Measurements from ENCODE around the gene LETMD1.

DNA sequence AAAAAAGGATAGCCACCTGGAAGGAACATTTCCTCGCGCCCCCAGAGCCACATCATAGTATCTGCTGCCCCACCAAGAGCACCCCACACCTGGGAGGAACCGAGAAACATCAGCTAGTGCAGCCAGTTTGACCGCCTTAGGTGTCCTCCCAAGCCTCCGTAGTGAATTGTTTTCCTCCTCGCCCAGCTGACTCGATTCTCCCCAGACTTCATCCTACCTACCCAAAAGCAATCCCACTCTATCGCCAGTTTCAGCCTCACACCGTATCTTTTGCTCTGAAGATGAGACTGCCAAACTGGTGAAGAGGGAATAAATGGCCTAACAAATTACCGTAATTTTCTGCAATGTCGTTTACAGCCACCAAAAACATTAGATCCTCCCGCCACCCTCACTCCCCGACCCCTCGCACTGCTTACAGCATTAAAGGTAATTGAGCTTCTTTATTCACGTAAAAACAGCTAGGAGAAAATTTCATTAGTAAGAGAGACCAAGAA is 20.7 kb upstream of the LETMD1 start:
- TF ChIP-seq EZH2 (conservative IDR thresholded peaks at IDR 0.05; ENCODE audit: low read depth, low read length) = no peak
- TF ChIP-seq, protein P1, sequence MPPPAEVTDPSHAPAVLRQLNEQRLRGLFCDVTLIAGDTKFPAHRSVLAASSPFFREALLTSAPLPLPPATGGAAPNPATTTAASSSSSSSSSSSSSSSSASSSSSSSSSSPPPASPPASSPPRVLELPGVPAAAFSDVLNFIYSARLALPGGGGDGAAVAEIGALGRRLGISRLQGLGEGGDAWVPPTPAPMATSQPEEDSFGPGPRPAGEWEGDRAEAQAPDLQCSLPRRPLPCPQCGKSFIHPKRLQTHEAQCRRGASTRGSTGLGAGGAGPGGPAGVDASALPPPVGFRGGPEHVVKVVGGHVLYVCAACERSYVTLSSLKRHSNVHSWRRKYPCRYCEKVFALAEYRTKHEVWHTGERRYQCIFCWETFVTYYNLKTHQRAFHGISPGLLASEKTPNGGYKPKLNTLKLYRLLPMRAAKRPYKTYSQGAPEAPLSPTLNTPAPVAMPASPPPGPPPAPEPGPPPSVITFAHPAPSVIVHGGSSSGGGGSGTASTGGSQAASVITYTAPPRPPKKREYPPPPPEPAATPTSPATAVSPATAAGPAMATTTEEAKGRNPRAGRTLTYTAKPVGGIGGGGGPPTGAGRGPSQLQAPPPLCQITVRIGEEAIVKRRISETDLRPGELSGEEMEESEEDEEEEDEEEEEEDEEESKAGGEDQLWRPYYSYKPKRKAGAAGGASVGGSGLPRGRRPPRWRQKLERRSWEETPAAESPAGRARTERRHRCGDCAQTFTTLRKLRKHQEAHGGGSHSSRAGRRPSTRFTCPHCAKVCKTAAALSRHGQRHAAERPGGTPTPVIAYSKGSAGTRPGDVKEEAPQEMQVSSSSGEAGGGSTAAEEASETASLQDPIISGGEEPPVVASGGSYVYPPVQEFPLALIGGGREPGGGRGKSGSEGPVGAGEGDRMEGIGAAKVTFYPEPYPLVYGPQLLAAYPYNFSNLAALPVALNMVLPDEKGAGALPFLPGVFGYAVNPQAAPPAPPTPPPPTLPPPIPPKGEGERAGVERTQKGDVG (CRISPR knock-in tag; IDR thresholded peaks at IDR 0.05; ENCODE audit: borderline replicate concordance) = no peak
- no peak for TF ChIP-seq HMGXB4 (CRISPR knock-in tag; IDR thresholded peaks at IDR 0.05; ENCODE audit: borderline replicate concordance in 1 of 2, low read depth in 1 of 2)
- no peak for TF ChIP-seq HMG20A (CRISPR knock-in tag; IDR thresholded peaks at IDR 0.05; ENCODE audit: borderline replicate concordance)
- TF ChIP-seq SMC3 (IDR thresholded peaks at IDR 0.05; ENCODE audit: low read length) = no peak
- no peak for TF ChIP-seq ZBTB43 (CRISPR knock-in tag; conservative IDR thresholded peaks at IDR 0.05)
